ENCODE data around the gene EMC8.

GRCh38 chr16:85840801-85841200 is 41.5 kb upstream of the EMC8 start:
- TF ChIP-seq, protein P1, sequence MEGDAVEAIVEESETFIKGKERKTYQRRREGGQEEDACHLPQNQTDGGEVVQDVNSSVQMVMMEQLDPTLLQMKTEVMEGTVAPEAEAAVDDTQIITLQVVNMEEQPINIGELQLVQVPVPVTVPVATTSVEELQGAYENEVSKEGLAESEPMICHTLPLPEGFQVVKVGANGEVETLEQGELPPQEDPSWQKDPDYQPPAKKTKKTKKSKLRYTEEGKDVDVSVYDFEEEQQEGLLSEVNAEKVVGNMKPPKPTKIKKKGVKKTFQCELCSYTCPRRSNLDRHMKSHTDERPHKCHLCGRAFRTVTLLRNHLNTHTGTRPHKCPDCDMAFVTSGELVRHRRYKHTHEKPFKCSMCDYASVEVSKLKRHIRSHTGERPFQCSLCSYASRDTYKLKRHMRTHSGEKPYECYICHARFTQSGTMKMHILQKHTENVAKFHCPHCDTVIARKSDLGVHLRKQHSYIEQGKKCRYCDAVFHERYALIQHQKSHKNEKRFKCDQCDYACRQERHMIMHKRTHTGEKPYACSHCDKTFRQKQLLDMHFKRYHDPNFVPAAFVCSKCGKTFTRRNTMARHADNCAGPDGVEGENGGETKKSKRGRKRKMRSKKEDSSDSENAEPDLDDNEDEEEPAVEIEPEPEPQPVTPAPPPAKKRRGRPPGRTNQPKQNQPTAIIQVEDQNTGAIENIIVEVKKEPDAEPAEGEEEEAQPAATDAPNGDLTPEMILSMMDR (conservative IDR thresholded peaks at IDR 0.05 in 1 of 2, IDR thresholded peaks at IDR 0.05 in 1 of 2; ENCODE audit: extremely low read depth in 1 of 2, insufficient read depth in 1 of 2, low read depth in 1 of 2, low read length in 2 of 2), result no peak
- TF ChIP-seq EZH2 (IDR thresholded peaks at IDR 0.05; ENCODE audit: borderline replicate concordance, low read length), result no peak

All from mammary epithelial cell (primary cell).